OCI-LY7 (cell line): Measurements from ENCODE around the gene IGFBP4. TPM values are rescaled to one million over a fixed set of nuclear protein-coding genes. Genes with fewer than 3 reads are reported as not detected.

ENCODE experiments used
- BruUV-seq: library from RNA; stranded (reverse); fragments of 400-500 nt; replicated peaks from 2 replicates; lab custom pipeline; 2021; lab: Mats Ljungman, UMichigan
- CTCF ChIA-PET: fragments of 300-600 bp; sonication (Branson Sonifier 250); formaldehyde crosslinking; loops from one replicate; lab custom pipeline; 2022; ENCODE audit warnings: antibody characterized with exemption; ENCODE audit not compliant: unreplicated experiment; lab: Charles Lee
- POLR2A ChIA-PET: fragments of 300-600 bp; sonication (Branson Sonifier 250); formaldehyde crosslinking; loops from one replicate; lab custom pipeline; 2022; ENCODE audit warnings: antibody characterized with exemption; lab: Charles Lee
- DNase-seq: peaks from one replicate; pipeline ENCODE4 v3.0.0-alpha.2; 2015; ENCODE audit warnings: low spot score
- H2AFZ ChIP-seq: fragments of 200-600 bp; sonication (generic), shearing (Covaris generic); 2 replicates; pipeline ENCODE4 v1.6.1; 2014; ENCODE audit warnings: mild to moderate bottlenecking, antibody characterized with exemption, low read length, moderate library complexity
- H3K27ac ChIP-seq: fragments of 200-600 bp; sonication (generic); 2 replicates; pipeline ENCODE4 v1.5.1; 2014; ENCODE audit warnings: mixed run types, low read depth, mild to moderate bottlenecking, moderate library complexity, low read length, inconsistent platforms; ENCODE audit not compliant: poor library complexity, severe bottlenecking
- H3K36me3 ChIP-seq: fragments of 200-600 bp; sonication (generic); 2 replicates; pipeline ENCODE4 v1.6.1; 2014; ENCODE audit warnings: mild to moderate bottlenecking, antibody characterized with exemption, low read length, moderate library complexity, mixed read lengths; ENCODE audit not compliant: insufficient read depth
- H3K4me1 ChIP-seq: fragments of 200-600 bp; sonication (generic); 2 replicates; pipeline ENCODE4 v1.5.1; 2014; ENCODE audit warnings: mild to moderate bottlenecking, low read length; ENCODE audit not compliant: insufficient read depth, poor library complexity, severe bottlenecking
- H3K4me2 ChIP-seq: fragments of 200-600 bp; sonication (generic); 2 replicates; pipeline ENCODE4 v1.6.1; 2014; ENCODE audit warnings: mild to moderate bottlenecking, low read length
- H3K4me3 ChIP-seq: fragments of 200-600 bp; sonication (generic); 2 replicates; pipeline ENCODE4 v1.5.1; 2014; ENCODE audit warnings: mild to moderate bottlenecking, low read depth, low read length; ENCODE audit not compliant: poor library complexity, severe bottlenecking
- H3K79me2 ChIP-seq: fragments of 200-600 bp; sonication (generic); 2 replicates; pipeline ENCODE4 v1.6.1; 2016; ENCODE audit warnings: low read depth, mild to moderate bottlenecking, low read length, moderate library complexity, mixed read lengths; ENCODE audit not compliant: insufficient read depth
- H3K9me2 ChIP-seq: fragments of 200-600 bp; sonication (generic); 2 replicates; pipeline ENCODE4 v1.6.1; 2016; ENCODE audit warnings: mild to moderate bottlenecking, low read length, mixed read lengths; ENCODE audit not compliant: insufficient read depth
- H3K9me3 ChIP-seq: fragments of 200-600 bp; sonication (generic); 2 replicates; pipeline ENCODE4 v1.6.1; 2014; ENCODE audit warnings: mild to moderate bottlenecking, mixed run types, low read length, mixed read lengths
- H4K20me1 ChIP-seq: fragments of 200-600 bp; sonication (generic); 2 replicates; pipeline ENCODE4 v1.6.1; 2014; ENCODE audit warnings: mild to moderate bottlenecking, antibody characterized with exemption, low read length, moderate library complexity, mixed read lengths; ENCODE audit not compliant: insufficient read depth
- CTCF ChIP-seq: fragments of 200-600 bp; sonication (generic); conservative IDR thresholded peaks from 2 replicates; pipeline ENCODE4 v1.5.1; 2014; ENCODE audit warnings: mild to moderate bottlenecking, antibody characterized with exemption, low read length, moderate library complexity, mixed read lengths
- EZH2phosphoT487 ChIP-seq: fragments of 200-600 bp; sonication (generic); IDR thresholded peaks from 2 replicates; pipeline ENCODE4 v1.6.1; 2018; ENCODE audit warnings: low read depth, borderline replicate concordance, mild to moderate bottlenecking, mixed run types, antibody characterized with exemption, low read length, moderate library complexity, mixed read lengths
- intact Hi-C: fragments of 100-400 bp; cut with micrococcal nuclease; formaldehyde crosslinking; loops from one replicate; pipeline ENCODE4 v1.10.0; 2022; ENCODE audit not compliant: unreplicated experiment
- total RNA-seq, 2 experiments: library from RNA; depleted of rRNA in 1 of 2; stranded (reverse); fragments of >200 nt in 1 of 2; shearing (Covaris generic) in 1 of 2; gene quantifications; 2 replicates each; pipeline ENCODE4 v1.2.3, GENCODE V29; 2014 to 2022

IGFBP4 gene
- total RNA-seq, 2 experiments from 2014 or later, result not detected

GRCh38 chr17:40471846-40472732, 28.8 kb downstream of the IGFBP4 start:
- no peaks in the 10 kb centered on the region for H3K9me2 ChIP-seq
- POLR2A ChIA-PET, result no interaction called here
- H3K79me2 ChIP-seq, result no peaks in the 10 kb centered on the region
- no peaks in the 10 kb centered on the region for H4K20me1 ChIP-seq
- H3K27ac ChIP-seq, result no peak overlapping the region
- no peaks in the 10 kb centered on the region for H3K36me3 ChIP-seq
- H3K9me3 ChIP-seq, result no peaks in the 10 kb centered on the region
- no peak overlapping the region for H2AFZ ChIP-seq
- H3K4me2 ChIP-seq, result no peak overlapping the region
- BruUV-seq, result no TSS peak
- TF ChIP-seq EZH2phosphoT487, result no peak
- TF ChIP-seq CTCF, result no peak
- no peak overlapping the region for H3K4me3 ChIP-seq
- intact Hi-C loops, result no loop called here
- no peaks in the 10 kb centered on the region for H3K4me1 ChIP-seq
- CTCF ChIA-PET, result interaction anchor here (0.6 kb wide), 1 partner anchor 116 kb away, joined by 6 read pairs; no protein-coding TSS in a partner anchor
- DNase-seq, result no peak

- no peak for DNase-seq
- no peak for TF ChIP-seq EZH2phosphoT487
- no peak for TF ChIP-seq CTCF
- Histone ChIP-seq H3K4me1 (no peaks in the 10 kb centered on the region), H3K4me3 (no peak overlapping the region), H3K9me2 (no peaks in the 10 kb centered on the region), H3K79me2 (no peaks in the 10 kb centered on the region), H3K9me3 (no peaks in the 10 kb centered on the region), H3K4me2 (no peak overlapping the region), H3K36me3 (no peaks in the 10 kb centered on the region), H2AFZ (no peak overlapping the region), H3K27ac (no peak overlapping the region), H4K20me1 (no peaks in the 10 kb centered on the region)
- intact Hi-C loops, result no loop called here
- ChIA-PET CTCF (interaction anchor here (0.6 kb wide), 1 partner anchor 116 kb away, joined by 6 read pairs; no protein-coding TSS in a partner anchor), POLR2A (no interaction called here)
- BruUV-seq, result no TSS peak
Measured at GRCh38 chr17:40472733-40473452, 29.6 kb downstream of the IGFBP4 start.
